HCT116 (cell line): ENCODE measurements around the gene ASS1. TPM values are rescaled to one million over a fixed set of nuclear protein-coding genes. Genes with fewer than 3 reads are reported as not detected.

ENCODE experiments used
- ATAC-seq: fragments of 200-7000 bp; cut with Tn5 transposase; 2 replicates; pipeline ENCODE4 v1.9.1; 2020; ENCODE audit warnings: mild to moderate bottlenecking, moderate library complexity
- BruUV-seq: library from RNA; stranded (reverse); fragments of 400-500 nt; replicated peaks from 2 replicates; lab custom pipeline; 2021; lab: Mats Ljungman, UMichigan
- CTCF ChIA-PET: fragments of 300-600 bp; sonication (Branson Sonifier 250); formaldehyde crosslinking; loops from one replicate; lab custom pipeline; 2021; ENCODE audit warnings: antibody characterized with exemption; lab: Charles Lee
- POLR2A ChIA-PET: fragments of 300-600, 350-600 bp; sonication (Branson Sonifier 250); formaldehyde crosslinking; loops from one replicate; lab custom pipeline; 2021; ENCODE audit warnings: antibody characterized with exemption; lab: Charles Lee
- RAD21 ChIA-PET, 2 experiments: fragments of 300-600 bp; sonication (Branson Sonifier 250); formaldehyde crosslinking; loops; one replicate each; lab custom pipeline; 2023; ENCODE audit warnings: low total read pairs in 2 of 2; ENCODE audit not compliant: uncharacterized antibody in 2 of 2, unreplicated experiment in 2 of 2, low non-redundant PET in 1 of 2; lab: Charles Lee
- DNase-seq: peaks from one replicate; pipeline ENCODE4 v3.0.0-alpha.2; 2010; ENCODE audit warnings: low read depth, low spot score
- H2AFZ ChIP-seq: fragments of 200-600 bp; shearing (Covaris generic), sonication (generic); 2 replicates; pipeline ENCODE4 v1.6.1; 2017; ENCODE audit warnings: low read depth, mixed run types, mixed read lengths, antibody characterized with exemption, low read length; ENCODE audit not compliant: poor library complexity, severe bottlenecking
- H3K27ac ChIP-seq: 2 replicates; pipeline ENCODE4 v1.5.1; 2012; ENCODE audit warnings: low read depth, low read length
- H3K27me3 ChIP-seq: fragments of 200-600 bp; sonication (generic); 2 replicates; pipeline ENCODE4 v1.6.1; 2016; ENCODE audit warnings: mixed run types, low read length, mixed read lengths; ENCODE audit not compliant: insufficient read depth
- H3K36me3 ChIP-seq, 2 experiments: fragments of 200-500 bp in 1 of 2; fragments of 200-600 bp in 1 of 2; sonication (Bioruptor generic) in 1 of 2; sonication (generic) in 1 of 2; 2 replicates each; pipeline versions ENCODE4 v1.5.1 to v1.6.1; 2014 to 2016; ENCODE audit warnings: low read length in 2 of 2, inconsistent platforms in 1 of 2, mixed read lengths in 1 of 2, mixed run types in 1 of 2; ENCODE audit not compliant: insufficient read depth in 2 of 2, control insufficient read depth in 1 of 2
- H3K4me1 ChIP-seq, 2 experiments: fragments of 200-600 bp in 1 of 2; sonication (generic) in 1 of 2; 2 replicates each; pipeline versions ENCODE4 v1.5.1 to v1.6.1; 2012 to 2017; ENCODE audit warnings: low read length in 2 of 2, inconsistent platforms in 1 of 2, mild to moderate bottlenecking in 1 of 2, mixed read lengths in 1 of 2, mixed run types in 1 of 2, moderate library complexity in 1 of 2; ENCODE audit not compliant: insufficient read depth in 2 of 2, control insufficient read depth in 1 of 2
- H3K4me2 ChIP-seq: fragments of 200-600 bp; sonication (generic); 2 replicates; pipeline ENCODE4 v1.6.1; 2017; ENCODE audit warnings: mixed run types, low read length, mixed read lengths
- H3K4me3 ChIP-seq, 2 experiments: fragments of 200-600 bp in 1 of 2; sonication (generic) in 1 of 2; replicated peaks in 1 of 2; 2 replicates each; pipeline ENCODE4 v1.5.1; 2011 to 2016; ENCODE audit warnings: low read length in 2 of 2, control low read depth in 1 of 2, low read depth in 1 of 2, mild to moderate bottlenecking in 1 of 2, mixed read lengths in 1 of 2, mixed run types in 1 of 2
- H3K79me2 ChIP-seq: fragments of 200-600 bp; sonication (generic); 2 replicates; pipeline ENCODE4 v1.6.1; 2017; ENCODE audit warnings: mild to moderate bottlenecking, mixed run types, low read length, moderate library complexity, mixed read lengths; ENCODE audit not compliant: insufficient read depth
- H3K9ac ChIP-seq: fragments of 200-600 bp; sonication (generic); 2 replicates; pipeline ENCODE4 v1.6.1; 2016; ENCODE audit warnings: low read length, mixed read lengths
- H3K9me2 ChIP-seq: fragments of 200-600 bp; sonication (generic), shearing (Covaris generic); 2 replicates; pipeline ENCODE4 v1.6.1; 2017; ENCODE audit warnings: mixed run types, mild to moderate bottlenecking, moderate library complexity; ENCODE audit not compliant: insufficient read depth
- H3K9me3 ChIP-seq, 2 experiments: fragments of 200-500 bp in 1 of 2; fragments of 200-600 bp in 1 of 2; sonication (Bioruptor generic) in 1 of 2; sonication (generic) in 1 of 2; 2 replicates each; pipeline ENCODE4 v1.6.1; 2014 to 2017; ENCODE audit warnings: low read length in 2 of 2, mixed read lengths in 2 of 2, inconsistent platforms in 1 of 2, low read depth in 1 of 2, mild to moderate bottlenecking in 1 of 2, mixed run types in 1 of 2, moderate library complexity in 1 of 2; ENCODE audit not compliant: control insufficient read depth in 1 of 2, insufficient read depth in 1 of 2
- H4K20me1 ChIP-seq: fragments of 200-600 bp; sonication (generic), shearing (Covaris generic); 2 replicates; pipeline ENCODE4 v1.6.1; 2017; ENCODE audit warnings: mixed run types, mild to moderate bottlenecking, moderate library complexity; ENCODE audit not compliant: insufficient read depth
- ATF3 ChIP-seq: IDR thresholded peaks from 2 replicates; pipeline ENCODE4 v1.6.1; 2012
- CTCF ChIP-seq, 3 experiments: fragments of 200-600 bp in 1 of 3; sonication (generic) in 1 of 3; IDR thresholded peaks in 2 of 3; conservative IDR thresholded peaks in 1 of 3; 2 replicates each; pipeline ENCODE4 v1.5.1; 2012 to 2017; ENCODE audit warnings: low read depth in 2 of 3, low read length in 2 of 3, antibody characterized with exemption in 1 of 3, borderline replicate concordance in 1 of 3, control low read depth in 1 of 3, mild to moderate bottlenecking in 1 of 3, mixed read lengths in 1 of 3, mixed run types in 1 of 3, moderate library complexity in 1 of 3; ENCODE audit not compliant: insufficient read depth in 1 of 3
- ELF1 ChIP-seq: IDR thresholded peaks from 2 replicates; pipeline ENCODE4 v1.6.1; 2012; ENCODE audit warnings: low read depth, borderline replicate concordance
- FOSL1 ChIP-seq: IDR thresholded peaks from 2 replicates; pipeline ENCODE4 v1.6.1; 2012; ENCODE audit warnings: low read depth
- JUND ChIP-seq: IDR thresholded peaks from 2 replicates; pipeline ENCODE4 v1.6.1; 2012
- SRF ChIP-seq: IDR thresholded peaks from 2 replicates; pipeline ENCODE4 v1.6.1; 2012; ENCODE audit warnings: low read depth
- TCF7L2 ChIP-seq: IDR thresholded peaks from 2 replicates; pipeline ENCODE4 v1.7.0; 2011; ENCODE audit warnings: borderline replicate concordance, inconsistent platforms; ENCODE audit not compliant: insufficient read depth, insufficient read length; ENCODE audit errors: extremely low read depth
- ZNF274 ChIP-seq: fragments of 200-500 bp; sonication (Bioruptor generic); IDR thresholded peaks from 2 replicates; pipeline ENCODE4 v1.6.1; 2014; ENCODE audit warnings: mild to moderate bottlenecking, low read depth, low read length, inconsistent platforms
- intact Hi-C: fragments of 100-400 bp; cut with micrococcal nuclease; formaldehyde crosslinking; loops from 2 replicates; pipeline ENCODE4 v1.10.0; 2022
- total RNA-seq: library from RNA; stranded (reverse); gene quantifications from one replicate; pipeline ENCODE4 v1.2.1, GENCODE V29; 2021; ENCODE audit not compliant: unreplicated experiment

ASS1 gene
- total RNA-seq, 1 experiment from 2014 or later: 92.6 TPM

DNA sequence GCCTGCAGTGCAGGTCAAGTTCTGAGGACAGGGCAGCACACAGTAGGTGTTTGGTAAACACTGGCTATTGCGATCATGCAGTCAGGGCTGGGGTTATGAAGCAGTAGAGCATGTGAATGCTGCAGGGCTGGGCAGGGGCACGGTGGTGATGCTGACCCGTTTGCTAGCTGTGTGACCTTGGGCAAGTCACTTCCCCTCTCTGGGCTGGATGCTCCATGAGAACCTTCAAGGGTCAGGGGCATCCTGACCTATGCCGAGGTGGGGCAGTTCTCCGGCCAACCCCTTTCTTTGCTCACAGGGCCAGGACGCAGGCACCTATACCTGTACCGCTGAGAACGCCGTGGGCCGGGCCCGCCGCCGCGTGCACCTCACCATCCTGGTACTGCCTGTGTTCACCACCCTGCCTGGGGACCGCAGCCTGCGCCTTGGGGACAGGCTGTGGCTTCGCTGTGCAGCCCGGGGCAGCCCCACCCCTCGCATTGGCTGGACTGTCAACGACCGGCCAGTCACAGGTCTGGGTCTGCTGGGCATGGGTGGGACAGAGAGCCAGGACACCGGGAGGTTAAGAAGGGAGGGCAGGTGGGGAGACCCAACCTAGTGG, 39.0 kb upstream of the ASS1 start:
- DNase-seq: no peak
- Histone ChIP-seq H2AFZ (no peak overlapping the region), H4K20me1 (no peaks in the 10 kb centered on the region), H3K9me3 (no peaks in the 10 kb centered on the region), H3K27me3 (no peaks in the 10 kb centered on the region), H3K4me2 (no peak overlapping the region), H3K27ac (no peak overlapping the region), H3K9ac (no peak overlapping the region), H3K79me2 (no peaks in the 10 kb centered on the region), H3K36me3 (no peaks in the 10 kb centered on the region), H3K9me2 (no peaks in the 10 kb centered on the region), H3K4me1 (peaks cover 0 to under 1% of the 10 kb centered on the region in 2 experiments; a peak in 1 of 4 replicates), H3K4me3 (no peak overlapping the region)
- ChIA-PET CTCF (no interaction called here), POLR2A (no interaction called here), RAD21 (no interaction called here)
- no TSS peak for BruUV-seq
- intact Hi-C loops: no loop called here
- no peak for ATAC-seq
- TF ChIP-seq FOSL1 (no peak), ELF1 (no peak), ZNF274 (no peak), ATF3 (no peak), SRF (no peak), TCF7L2 (no peak), CTCF (IDR thresholded peaks at IDR 0.05 in 2 of 3, conservative IDR thresholded peaks at IDR 0.05 in 1 of 3; ENCODE audit: borderline replicate concordance in 1 of 3, insufficient read depth in 1 of 3, low read depth in 2 of 3, low read length in 2 of 3) (no peak), JUND (no peak)
